Osteocyte (in vitro differentiated cells): ENCODE measurements around the gene ZNF326. TPM values are rescaled to one million over a fixed set of nuclear protein-coding genes. Genes with fewer than 3 reads are reported as not detected.
"Not testable (repeated sequence)": the region's sequence is repeated elsewhere in the genome, so short reads cannot be mapped to it uniquely, and the experiment has no call there.

ENCODE experiments used
- DNase-seq: peaks from one replicate; pipeline ENCODE4 v3.0.0; 2021; ENCODE audit warnings: mixed read lengths; ENCODE audit not compliant: unreplicated experiment; ENCODE audit errors: extremely low spot score
- H3K27ac Mint-ChIP-seq: one replicate; pipeline ENCODE4 v1.8.0; 2021; ENCODE audit warnings: mild to moderate bottlenecking, mixed read lengths; ENCODE audit not compliant: unreplicated experiment
- H3K27me3 Mint-ChIP-seq: one replicate; pipeline ENCODE4 v1.8.0; 2021; ENCODE audit warnings: mixed read lengths; ENCODE audit not compliant: unreplicated experiment
- H3K36me3 Mint-ChIP-seq: one replicate; pipeline ENCODE4 v1.8.0; 2021; ENCODE audit warnings: mixed read lengths; ENCODE audit not compliant: unreplicated experiment
- H3K4me1 Mint-ChIP-seq: one replicate; pipeline ENCODE4 v1.8.0; 2021; ENCODE audit warnings: mixed read lengths; ENCODE audit not compliant: unreplicated experiment
- H3K4me3 Mint-ChIP-seq: one replicate; pipeline ENCODE4 v1.8.0; 2021; ENCODE audit warnings: mild to moderate bottlenecking, moderate library complexity, mixed read lengths; ENCODE audit not compliant: unreplicated experiment
- H3K9me3 Mint-ChIP-seq: one replicate; pipeline ENCODE4 v1.8.0; 2021; ENCODE audit warnings: mixed read lengths; ENCODE audit not compliant: unreplicated experiment
- total RNA-seq: library from RNA; stranded (reverse); gene quantifications from 2 replicates; pipeline ENCODE4 v1.2.1, GENCODE V29; 2021
- TF ChIP-seq, protein P1 (sequence below): fragments of 200-600 bp; sonication (generic); IDR thresholded peaks from 2 replicates; pipeline ENCODE4 v1.5.0; 2021; ENCODE audit warnings: antibody characterized with exemption, mild to moderate bottlenecking, moderate library complexity

Gene ZNF326
- total RNA-seq, 1 donor from 2014 or later, result 33.4 TPM

DNA sequence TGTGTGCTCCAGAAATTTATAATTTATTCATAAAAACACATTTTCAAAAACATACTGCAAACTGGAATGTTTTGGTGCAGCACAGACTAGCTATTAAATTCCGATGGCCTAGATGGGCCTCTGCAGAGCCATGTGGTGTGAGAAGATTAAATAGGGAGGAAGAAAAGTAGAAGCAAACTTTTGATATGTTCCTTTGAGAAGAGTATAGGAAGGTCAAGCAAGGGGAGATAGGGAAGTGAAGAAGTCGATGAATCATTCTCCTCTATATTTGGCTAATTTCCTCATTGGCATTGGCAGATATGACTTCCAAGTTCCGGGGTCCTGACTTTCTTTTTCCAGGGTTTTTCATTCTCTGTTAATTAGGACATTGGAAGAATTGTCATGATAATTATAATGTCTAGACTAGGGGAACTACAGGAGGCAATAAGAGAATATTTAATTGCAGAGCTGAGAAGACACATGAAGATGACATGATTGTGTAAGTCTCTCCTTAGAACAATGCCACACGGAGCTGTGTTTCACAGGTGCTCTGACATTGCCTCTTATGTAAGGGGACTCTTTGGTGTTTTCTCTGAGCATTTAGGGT lies 19.3 kb upstream of the ZNF326 start:
- Mint-ChIP-seq H3K27me3 (no peaks in the 10 kb centered on the region), H3K4me3 (no peak overlapping the region), H3K4me1 (peaks cover 19% of the 10 kb centered on the region), H3K27ac (peak overlapping the region; percentile 80), H3K36me3 (no peaks in the 10 kb centered on the region), H3K9me3 (no peaks in the 10 kb centered on the region)
- DNase-seq, result no peak
- TF ChIP-seq, protein P1, sequence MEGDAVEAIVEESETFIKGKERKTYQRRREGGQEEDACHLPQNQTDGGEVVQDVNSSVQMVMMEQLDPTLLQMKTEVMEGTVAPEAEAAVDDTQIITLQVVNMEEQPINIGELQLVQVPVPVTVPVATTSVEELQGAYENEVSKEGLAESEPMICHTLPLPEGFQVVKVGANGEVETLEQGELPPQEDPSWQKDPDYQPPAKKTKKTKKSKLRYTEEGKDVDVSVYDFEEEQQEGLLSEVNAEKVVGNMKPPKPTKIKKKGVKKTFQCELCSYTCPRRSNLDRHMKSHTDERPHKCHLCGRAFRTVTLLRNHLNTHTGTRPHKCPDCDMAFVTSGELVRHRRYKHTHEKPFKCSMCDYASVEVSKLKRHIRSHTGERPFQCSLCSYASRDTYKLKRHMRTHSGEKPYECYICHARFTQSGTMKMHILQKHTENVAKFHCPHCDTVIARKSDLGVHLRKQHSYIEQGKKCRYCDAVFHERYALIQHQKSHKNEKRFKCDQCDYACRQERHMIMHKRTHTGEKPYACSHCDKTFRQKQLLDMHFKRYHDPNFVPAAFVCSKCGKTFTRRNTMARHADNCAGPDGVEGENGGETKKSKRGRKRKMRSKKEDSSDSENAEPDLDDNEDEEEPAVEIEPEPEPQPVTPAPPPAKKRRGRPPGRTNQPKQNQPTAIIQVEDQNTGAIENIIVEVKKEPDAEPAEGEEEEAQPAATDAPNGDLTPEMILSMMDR, result no peak

DNA sequence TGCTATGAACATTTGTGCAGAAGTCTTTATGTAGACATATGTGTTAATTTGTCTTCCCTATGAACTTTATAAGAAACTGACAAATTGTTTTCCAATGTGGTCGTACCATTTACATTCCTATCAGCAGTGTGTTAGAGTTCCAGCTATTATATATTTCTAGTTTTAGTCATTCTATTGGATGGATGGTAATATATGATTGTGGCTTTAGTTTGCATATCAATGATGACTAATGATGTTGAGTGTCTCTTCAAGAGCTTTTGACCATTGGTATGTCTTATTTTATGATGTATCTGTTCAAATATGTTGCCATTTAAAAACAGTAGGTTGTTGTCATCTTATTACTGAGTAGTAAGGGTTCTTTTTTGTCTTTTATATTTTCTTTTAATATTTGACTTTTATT lies 16.2 kb upstream of the ZNF326 start:
- Mint-ChIP-seq H3K36me3 (no peaks in the 10 kb centered on the region), H3K27me3 (no peaks in the 10 kb centered on the region), H3K9me3 (no peaks in the 10 kb centered on the region), H3K4me3 (no peak overlapping the region), H3K4me1 (peaks cover 34% of the 10 kb centered on the region), H3K27ac (no peak overlapping the region)
- TF ChIP-seq, protein P1, result no peak
- no peak for DNase-seq

DNA sequence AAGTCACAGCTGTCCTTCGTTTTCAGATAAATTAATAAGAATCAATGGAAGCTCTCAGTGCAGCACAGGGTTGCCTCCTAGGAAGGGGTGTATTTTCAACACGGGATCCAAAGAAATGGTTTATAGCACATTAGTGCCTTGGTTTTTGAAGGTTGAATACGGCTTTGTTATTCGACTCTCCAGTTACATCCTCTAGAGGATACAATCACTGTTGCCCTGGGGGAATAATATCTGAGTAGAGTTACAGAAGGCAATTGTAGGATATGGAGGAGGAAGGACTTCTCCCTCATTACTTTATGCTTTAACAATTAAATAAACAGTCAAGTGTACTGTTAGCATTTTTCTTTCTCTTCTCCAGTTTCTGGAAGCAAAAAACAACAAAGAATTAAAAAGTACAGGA lies 14.3 kb upstream of the ZNF326 start:
- no peaks in the 10 kb centered on the region for H3K9me3 Mint-ChIP-seq
- DNase-seq, result no peak
- TF ChIP-seq, protein P1, result no peak
- H3K27ac Mint-ChIP-seq, result peak overlapping the region; percentile 58
- peaks cover 22% of the 10 kb centered on the region for H3K4me1 Mint-ChIP-seq
- no peak overlapping the region for H3K4me3 Mint-ChIP-seq
- no peaks in the 10 kb centered on the region for H3K27me3 Mint-ChIP-seq
- H3K36me3 Mint-ChIP-seq, result no peaks in the 10 kb centered on the region

DNA sequence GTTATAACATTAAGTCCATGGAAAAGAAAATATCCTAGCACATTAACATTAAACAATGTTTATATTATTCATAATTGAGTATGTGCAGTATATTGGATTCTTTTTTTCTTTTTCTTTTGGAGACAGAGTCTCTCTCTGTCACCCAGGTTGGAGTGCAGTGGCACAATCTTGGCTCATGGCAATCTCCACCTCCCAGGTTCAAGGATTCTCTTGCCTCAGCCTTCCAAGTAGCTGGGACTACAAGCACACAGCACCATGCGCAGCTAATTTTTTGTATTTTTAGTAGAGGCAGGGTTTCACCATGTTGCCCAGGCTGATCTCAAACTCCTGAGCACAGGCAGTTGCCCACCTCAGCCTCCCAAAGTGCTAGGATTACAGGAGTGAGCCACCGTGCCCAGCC lies 12.1 kb upstream of the ZNF326 start:
- not testable (repeated sequence) for H3K27ac Mint-ChIP-seq, H3K36me3 Mint-ChIP-seq, H3K9me3 Mint-ChIP-seq, DNase-seq, H3K4me3 Mint-ChIP-seq, H3K27me3 Mint-ChIP-seq
- peaks cover 20% of the 10 kb centered on the region for H3K4me1 Mint-ChIP-seq

DNA sequence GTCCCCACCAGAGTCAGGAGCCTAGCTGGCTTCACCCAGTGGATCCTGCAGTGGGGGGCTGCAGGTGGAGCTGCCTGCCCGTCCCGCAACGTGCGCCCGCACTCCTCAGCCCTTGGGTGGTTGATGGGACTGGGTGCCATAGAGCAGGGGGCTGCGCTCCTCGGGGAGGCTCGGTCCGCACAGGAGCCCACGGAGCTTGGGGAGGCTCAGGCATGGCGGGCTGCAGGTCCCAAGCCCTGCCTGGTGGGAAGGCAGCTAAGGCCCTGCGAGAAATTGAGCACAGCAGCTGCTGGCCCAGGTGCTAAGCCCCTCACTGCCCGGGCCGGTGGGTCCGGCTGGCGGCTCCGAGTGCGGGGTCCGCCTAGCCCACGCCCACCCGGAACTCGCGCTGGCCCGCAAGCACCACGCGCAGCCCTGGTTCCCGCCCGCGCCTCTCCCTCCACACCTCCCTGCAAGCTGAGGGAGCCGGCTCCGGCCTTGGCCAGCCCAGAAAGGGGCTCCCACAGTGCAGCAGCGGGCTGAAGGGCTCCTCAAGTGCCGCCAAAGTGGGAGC lies 10.3 kb upstream of the ZNF326 start:
- H3K36me3 Mint-ChIP-seq, H3K27ac Mint-ChIP-seq, DNase-seq, H3K9me3 Mint-ChIP-seq, H3K4me3 Mint-ChIP-seq, H3K27me3 Mint-ChIP-seq: not testable (repeated sequence)
- peaks cover 20% of the 10 kb centered on the region for H3K4me1 Mint-ChIP-seq

DNA sequence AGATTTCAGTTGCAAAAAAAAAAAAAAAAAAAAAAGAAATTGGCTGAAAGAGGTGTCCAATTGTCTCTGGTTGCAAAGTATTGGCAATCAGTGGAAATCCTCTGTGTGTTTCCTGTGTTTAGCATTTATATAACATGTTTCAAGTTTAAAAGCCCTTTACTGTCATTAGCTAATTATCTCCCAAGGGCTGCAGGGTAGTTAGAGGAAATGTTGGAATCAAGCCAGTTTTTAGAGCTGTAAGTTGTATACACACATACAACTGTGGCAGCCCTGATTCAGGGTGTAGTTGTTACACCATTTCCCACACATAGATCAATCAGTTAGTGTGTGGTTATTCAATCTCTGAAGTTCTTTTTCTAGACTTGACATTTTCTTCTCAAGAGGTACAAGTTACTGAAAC lies 8.9 kb upstream of the ZNF326 start:
- no peaks in the 10 kb centered on the region for H3K9me3 Mint-ChIP-seq
- peaks cover 11% of the 10 kb centered on the region for H3K4me1 Mint-ChIP-seq
- H3K27me3 Mint-ChIP-seq, result peaks cover 2% of the 10 kb centered on the region
- H3K4me3 Mint-ChIP-seq, result no peak overlapping the region
- DNase-seq, result no peak
- no peak overlapping the region for H3K27ac Mint-ChIP-seq
- H3K36me3 Mint-ChIP-seq, result no peaks in the 10 kb centered on the region
- TF ChIP-seq, protein P1, result no peak
